GM18526 (cell line): ENCODE measurements around the gene PANX1.

ENCODE experiments used
- POLR2A ChIP-seq: IDR thresholded peaks from 3 replicates; pipeline ENCODE4 v1.6.1; 2011; ENCODE audit not compliant: insufficient read length; ENCODE audit errors: extremely low read depth

The PANX1 gene

DNA sequence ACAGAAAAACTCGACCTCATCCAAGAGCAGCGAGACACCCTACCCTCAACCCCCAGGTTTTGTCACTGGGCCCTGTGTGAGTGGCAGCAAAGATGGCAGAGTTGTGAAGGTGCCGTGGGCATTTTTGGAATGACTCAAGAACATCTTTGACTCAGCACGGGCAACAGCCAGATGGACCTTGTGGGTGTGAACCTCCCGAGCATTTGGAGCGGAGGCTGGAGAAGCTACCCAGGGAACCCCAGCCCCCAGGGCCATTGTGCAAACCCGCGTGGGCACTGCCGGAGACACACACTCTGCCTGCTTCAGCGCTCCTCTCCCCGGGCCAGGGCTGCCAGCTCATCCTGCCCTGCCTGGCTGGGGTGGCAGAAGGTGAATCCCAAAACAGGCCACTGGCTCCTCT is 66.1 kb downstream of the PANX1 start:
- TF ChIP-seq POLR2A, result no peak

DNA sequence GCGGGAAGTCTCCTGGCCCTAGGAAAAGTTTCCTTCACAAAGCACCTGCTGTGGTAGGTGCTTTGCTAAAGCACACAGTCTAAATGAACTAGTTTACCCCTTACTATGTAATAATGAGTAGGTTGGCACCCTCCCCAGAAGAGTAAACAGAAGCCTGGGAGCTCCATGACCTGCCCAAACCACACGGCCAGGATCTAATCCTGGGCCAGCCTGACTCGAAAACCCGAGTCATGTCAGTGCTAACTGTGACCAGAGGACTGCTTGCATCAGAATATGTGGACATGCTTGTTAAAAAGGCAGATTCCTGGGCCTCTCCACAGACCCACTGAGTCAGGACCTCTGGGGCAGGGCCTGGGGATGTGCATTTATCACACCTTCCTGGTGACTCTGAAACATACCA is 67.7 kb downstream of the PANX1 start:
- no peak for TF ChIP-seq POLR2A

DNA sequence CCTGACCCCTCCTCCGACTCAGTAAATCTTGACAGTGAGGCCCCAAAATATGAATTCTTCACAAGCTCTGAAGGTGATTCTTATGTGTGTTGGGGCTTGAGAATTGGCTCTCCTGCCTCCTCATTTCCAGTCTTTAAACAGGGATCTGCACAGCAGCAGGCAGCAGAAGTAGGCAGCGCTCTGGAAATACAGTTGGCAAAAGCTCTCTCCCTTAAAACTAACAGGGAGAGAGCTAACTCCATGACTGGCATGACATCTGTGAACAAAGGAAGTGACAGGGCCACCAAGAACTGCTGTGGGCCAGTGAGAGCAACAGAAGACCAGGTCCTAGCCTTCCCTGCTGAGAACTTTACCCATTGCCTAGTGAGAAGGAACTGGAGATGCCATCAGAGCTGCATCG is 70.1 kb downstream of the PANX1 start:
- TF ChIP-seq POLR2A, result no peak

DNA sequence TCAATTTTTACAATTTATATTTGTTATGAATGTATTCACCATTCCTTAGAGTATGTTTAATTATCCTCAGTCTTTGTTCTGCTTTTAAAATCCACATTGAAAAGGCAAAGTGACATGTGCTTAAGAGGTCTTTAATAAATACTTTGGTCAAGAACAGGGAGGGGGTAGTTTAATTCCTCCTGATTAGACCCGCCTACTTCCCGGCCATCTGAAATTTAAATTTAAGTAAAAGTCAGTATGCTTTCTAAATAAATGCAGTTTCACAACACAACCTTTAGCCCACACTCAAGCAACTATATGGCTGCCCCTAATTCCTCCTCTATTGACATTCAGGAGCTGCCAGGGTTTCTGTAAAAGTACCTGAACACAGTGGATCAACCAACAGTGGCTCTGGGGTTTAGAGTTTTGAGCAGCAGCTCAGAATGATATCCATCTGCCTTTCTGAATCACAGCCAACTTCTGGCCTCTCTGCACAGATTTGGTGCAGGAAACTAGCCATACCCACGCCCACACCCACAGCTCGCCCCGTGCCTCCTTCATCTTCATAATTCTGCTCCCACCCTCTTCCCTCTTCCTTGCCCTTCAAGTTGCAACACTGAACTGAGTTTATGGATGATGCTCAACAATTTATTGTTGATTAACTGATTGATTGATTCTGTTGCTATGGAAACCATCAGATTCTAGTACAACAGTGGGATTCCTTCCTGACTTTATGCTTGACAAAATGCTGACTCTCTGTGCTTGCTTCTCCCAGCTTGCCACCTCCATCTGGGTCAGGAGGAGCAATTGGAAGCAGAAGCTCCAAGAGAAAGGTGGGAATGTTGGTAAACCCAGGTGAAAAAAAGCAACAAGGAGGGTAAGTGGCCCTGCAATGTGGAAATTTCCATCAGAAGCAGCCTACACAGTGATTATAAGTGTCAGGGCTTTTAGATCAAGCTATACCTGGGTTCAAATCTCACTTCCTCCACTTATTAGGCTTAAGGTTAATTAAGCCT is 70.8 kb downstream of the PANX1 start:
- TF ChIP-seq POLR2A, result no peak

DNA sequence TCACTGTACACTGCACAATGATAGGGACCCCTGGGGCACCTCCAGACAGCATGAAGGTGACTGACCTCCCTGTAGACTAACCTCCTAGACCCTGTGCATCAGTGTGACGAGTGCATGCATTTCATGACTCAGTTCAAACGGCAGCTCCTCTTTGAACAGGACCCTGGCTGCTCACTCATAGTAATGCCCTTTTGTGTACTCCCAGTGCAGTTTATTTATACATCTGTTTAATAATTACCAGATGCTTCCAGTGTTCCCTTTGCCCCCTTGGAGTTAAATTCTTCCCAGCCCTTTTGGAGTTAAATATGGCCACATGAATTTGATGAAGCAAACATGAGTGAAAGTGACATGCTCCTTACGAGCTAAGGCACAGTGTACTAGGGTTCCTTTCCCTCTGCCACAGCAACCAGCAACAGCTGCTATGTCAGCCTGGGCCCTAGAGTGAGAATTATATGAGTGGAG is 72.4 kb downstream of the PANX1 start:
- no peak for TF ChIP-seq POLR2A

DNA sequence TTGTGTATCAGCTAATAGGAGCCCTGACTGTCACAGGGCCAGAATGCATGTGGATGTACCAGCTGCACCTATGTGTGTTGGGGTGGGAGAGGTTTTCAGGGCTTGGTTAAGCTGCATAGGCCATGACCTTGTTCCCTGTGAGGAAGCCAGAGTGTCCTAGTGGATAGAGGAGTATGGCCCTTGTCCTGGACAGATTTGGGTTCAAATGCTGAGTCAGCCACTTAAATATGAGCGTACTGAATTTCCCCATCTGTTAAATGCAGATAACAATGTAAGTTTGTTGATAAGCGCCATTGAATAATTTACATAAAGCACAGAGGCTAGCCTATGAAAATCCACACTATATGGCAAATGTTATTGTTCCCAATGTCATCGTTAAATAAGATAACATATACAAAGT is 74.4 kb downstream of the PANX1 start:
- TF ChIP-seq POLR2A, result no peak

DNA sequence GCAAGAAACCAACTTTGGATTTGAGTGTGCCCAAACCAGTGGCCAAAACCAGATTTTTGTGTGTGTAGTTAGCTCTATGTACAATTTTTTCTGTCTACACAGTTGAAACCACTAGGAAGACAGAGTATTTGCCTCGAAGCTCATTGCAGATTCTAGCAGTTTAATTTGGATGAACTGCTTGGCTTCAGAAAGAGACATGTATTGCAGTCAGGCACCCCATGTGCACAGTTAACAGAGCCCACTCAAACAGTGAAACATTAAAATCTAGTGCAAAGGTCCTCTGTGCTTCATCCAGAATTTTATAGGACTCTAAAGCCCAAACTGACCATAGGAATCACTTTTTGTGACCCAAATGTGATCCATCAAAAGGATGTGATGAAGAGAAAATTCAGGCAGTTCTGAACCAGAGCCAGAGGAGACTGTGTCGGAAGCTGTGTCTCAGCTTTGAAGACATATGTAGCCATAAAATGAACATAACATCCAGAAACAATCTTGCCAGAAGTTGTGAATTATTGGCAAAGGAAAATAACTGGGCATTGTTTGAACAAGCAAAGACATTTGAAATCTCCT is 82.7 kb downstream of the PANX1 start:
- TF ChIP-seq POLR2A, result no peak

DNA sequence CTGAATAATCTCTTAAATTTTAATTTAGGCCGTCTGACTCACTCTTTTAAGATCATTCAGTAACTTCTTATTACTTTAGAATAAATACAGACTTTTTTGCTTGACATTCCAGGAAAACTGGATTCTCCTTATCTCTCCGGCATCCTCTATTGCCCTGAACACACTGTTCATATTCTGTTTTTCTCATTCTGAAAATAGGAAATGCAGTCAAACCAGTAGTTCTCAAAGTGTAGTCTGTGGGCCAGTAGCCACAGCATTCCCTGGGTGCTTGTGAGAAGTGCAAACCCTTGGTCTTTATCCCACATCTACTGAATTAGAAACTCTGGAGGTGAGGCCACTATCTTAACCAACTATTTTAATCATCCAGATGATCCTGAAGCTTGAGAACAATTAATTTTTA is 84.3 kb downstream of the PANX1 start:
- TF ChIP-seq POLR2A, result no peak

DNA sequence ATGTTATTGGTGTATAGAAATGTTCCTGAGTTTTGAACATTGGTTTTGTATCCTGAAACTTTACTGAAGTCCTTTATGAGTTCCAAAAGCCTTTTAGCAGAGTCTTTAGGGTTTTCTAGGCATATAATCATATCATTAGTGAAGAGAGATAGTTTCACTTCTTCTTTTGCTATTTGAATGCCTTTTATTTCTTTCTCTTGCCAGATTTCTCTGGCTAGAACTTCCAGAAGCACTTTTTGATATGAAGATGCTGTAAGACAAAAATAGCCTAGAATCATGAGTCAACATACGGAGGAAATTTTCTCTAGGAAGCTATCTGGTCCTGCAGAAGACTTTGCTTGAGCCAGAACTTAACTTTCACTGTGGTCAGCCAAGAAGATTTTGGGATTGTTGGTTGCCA is 89.1 kb downstream of the PANX1 start:
- TF ChIP-seq POLR2A, result no peak

DNA sequence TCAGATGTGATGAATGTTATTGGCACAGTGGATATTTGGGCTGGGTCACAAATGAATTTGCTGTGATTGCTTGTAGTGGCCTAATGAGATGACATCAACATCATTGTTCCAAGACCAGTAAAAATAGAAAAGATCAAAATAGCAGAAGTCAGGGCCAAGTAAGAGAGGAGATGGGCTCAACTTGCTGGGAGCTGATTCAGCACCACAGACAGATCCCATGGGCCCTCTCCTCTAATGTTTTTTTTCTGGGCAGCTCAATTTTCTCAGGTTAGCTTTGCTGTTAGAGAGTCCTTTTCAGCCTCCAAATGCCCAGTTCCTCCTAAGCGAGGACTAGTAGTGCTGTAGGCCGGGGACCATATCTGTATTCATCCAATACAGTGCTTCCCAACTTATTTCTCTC is 89.7 kb downstream of the PANX1 start:
- TF ChIP-seq POLR2A, result no peak

DNA sequence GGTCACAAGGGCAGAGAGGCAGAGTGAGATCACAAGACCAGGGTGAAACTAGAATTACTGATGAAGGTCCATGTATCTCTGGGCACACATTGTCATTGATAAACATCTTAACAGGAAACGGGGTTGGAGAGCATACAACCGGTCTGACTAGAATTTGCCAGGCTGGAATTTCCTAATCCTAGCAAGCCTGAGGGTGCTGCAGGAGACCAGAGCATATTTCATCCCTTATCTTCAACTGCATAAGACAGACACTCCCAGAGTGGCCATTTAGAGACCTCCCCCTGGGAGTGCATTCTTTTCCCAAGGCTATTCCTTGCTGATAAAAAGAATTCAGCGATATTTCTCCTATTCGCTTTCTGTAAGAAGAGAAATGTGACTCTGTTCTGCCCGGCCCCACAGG is 91.1 kb downstream of the PANX1 start:
- TF ChIP-seq POLR2A, result no peak

DNA sequence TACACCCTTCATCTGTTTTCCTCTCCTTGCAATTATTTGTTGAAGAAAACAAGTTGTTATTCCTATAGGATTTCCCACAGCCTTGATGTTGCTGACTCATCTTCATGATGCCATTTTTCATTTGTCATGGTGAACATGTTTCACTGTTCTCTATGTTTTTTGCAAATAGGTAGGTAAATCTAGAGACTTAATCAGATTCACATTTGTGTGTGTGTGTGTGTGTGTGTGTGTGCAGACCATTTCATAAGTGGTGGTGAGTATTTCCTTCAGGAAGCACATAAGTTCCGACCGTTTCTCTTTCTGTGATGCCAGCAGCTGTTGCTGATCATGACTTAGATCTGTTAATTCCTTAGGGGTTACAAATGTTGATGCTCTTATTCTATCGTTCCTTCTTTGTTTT is 95.4 kb downstream of the PANX1 start:
- TF ChIP-seq POLR2A, result no peak
